Left lung (tissue), 10 donors: ENCODE results near the gene ZNF330. TPM values are rescaled to one million over a fixed set of nuclear protein-coding genes. Genes with fewer than 3 reads are reported as not detected.

Experiments used
- ATAC-seq: fragments of 200-7000 bp; cut with Tn5 transposase; one replicate; pipeline ENCODE4 v1.9.1; 2020; ENCODE audit warnings: moderate library complexity
- DNase-seq, 4 donors: peaks; one replicate each; pipeline ENCODE4 v3.0.0-alpha.2; 2013 to 2020
- H3K27ac ChIP-seq, 2 donors: fragments of 200-600 bp; sonication (generic) in 1 of 2; one replicate each; pipeline versions ENCODE4 v1.5.0 to v1.8.0; 2020 to 2021
- H3K27me3 ChIP-seq, 2 donors: fragments of 200-600 bp; sonication (generic) in 1 of 2; one replicate each; pipeline versions ENCODE4 v1.5.0 to v1.8.0; 2020 to 2021
- H3K36me3 ChIP-seq, 2 donors: fragments of 200-600 bp; sonication (generic) in 1 of 2; one replicate each; pipeline versions ENCODE4 v1.5.0 to v1.8.0; 2020 to 2021
- H3K4me1 ChIP-seq, 2 donors: fragments of 200-600 bp; one replicate each; pipeline ENCODE4 v1.8.0; 2021
- H3K4me3 ChIP-seq, 2 donors: fragments of 200-600 bp; sonication (generic) in 1 of 2; one replicate each; pipeline versions ENCODE4 v1.5.0 to v1.8.0; 2020 to 2021; ENCODE audit warnings: mild to moderate bottlenecking in 1 of 2
- H3K9me3 ChIP-seq, 2 donors: fragments of 200-600 bp; sonication (generic) in 1 of 2; one replicate each; pipeline versions ENCODE4 v1.5.0 to v1.8.0; 2020 to 2021
- intact Hi-C, 2 donors: fragments of 100-400 bp; cut with DNase I; formaldehyde crosslinking; loops; one replicate each; pipeline versions ENCODE4 v1.11.2 to v1.14.2; 2022
- polyA plus RNA-seq, 6 donors: library from polyadenylated mRNA; unstranded; fragments of 120-200 nt; gene quantifications; one replicate each; pipeline ENCODE4 v1.2.1, GENCODE V29; 2013; ENCODE audit not compliant: insufficient read length in 6 of 6
- total RNA-seq, 2 donors: library from RNA; stranded (reverse); fragmentation: NEBNext Ultra II Directional; extraction: Animal tissue kit (Norgen Biotek cat#: 25700); gene quantifications; one replicate each; pipeline ENCODE4 v1.2.1, GENCODE V29; 2021
- TF ChIP-seq, protein P1 (sequence below), 2 donors: fragments of 200-600 bp; sonication (generic) in 1 of 2; IDR thresholded peaks; one replicate each; pipeline versions ENCODE4 v1.5.0 to v1.8.0; 2021; ENCODE audit warnings: antibody characterized with exemption in 2 of 2
- donor health status: DM: no; HTN: yes; CAD: no.
- donor health status: DM: no; HTN: no; CAD: no.

Gene ZNF330
- total and polyA plus RNA-seq, 8 donors: 39.3 to 57.1 (median 51.5) TPM

GRCh38 chr4:141229408-141230101, 8.9 kb downstream of the ZNF330 start:
- no peaks in the 10 kb centered on the region for H3K9me3 ChIP-seq
- no peak for ATAC-seq
- H3K27ac ChIP-seq: no peak overlapping the region
- H3K4me1 ChIP-seq: no peaks in the 10 kb centered on the region
- intact Hi-C loops: no loop called here
- no peak for DNase-seq
- no peaks in the 10 kb centered on the region for H3K27me3 ChIP-seq
- H3K4me3 ChIP-seq: no peak overlapping the region
- H3K36me3 ChIP-seq: peaks cover 0 to 88% of the 10 kb centered on the region in 2 donors
- TF ChIP-seq, protein P1, sequence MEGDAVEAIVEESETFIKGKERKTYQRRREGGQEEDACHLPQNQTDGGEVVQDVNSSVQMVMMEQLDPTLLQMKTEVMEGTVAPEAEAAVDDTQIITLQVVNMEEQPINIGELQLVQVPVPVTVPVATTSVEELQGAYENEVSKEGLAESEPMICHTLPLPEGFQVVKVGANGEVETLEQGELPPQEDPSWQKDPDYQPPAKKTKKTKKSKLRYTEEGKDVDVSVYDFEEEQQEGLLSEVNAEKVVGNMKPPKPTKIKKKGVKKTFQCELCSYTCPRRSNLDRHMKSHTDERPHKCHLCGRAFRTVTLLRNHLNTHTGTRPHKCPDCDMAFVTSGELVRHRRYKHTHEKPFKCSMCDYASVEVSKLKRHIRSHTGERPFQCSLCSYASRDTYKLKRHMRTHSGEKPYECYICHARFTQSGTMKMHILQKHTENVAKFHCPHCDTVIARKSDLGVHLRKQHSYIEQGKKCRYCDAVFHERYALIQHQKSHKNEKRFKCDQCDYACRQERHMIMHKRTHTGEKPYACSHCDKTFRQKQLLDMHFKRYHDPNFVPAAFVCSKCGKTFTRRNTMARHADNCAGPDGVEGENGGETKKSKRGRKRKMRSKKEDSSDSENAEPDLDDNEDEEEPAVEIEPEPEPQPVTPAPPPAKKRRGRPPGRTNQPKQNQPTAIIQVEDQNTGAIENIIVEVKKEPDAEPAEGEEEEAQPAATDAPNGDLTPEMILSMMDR (IDR thresholded peaks at IDR 0.05): no peak

- no peak overlapping the region for H3K27ac ChIP-seq
- intact Hi-C loops: no loop called here
- H3K9me3 ChIP-seq: no peaks in the 10 kb centered on the region
- no peaks in the 10 kb centered on the region for H3K27me3 ChIP-seq
- ATAC-seq (no peak), DNase-seq (no peak)
- H3K4me3 ChIP-seq: no peak overlapping the region
- TF ChIP-seq, protein P1 (IDR thresholded peaks at IDR 0.05): no peak
- peaks cover 0 to 69% of the 10 kb centered on the region in 2 donors for H3K36me3 ChIP-seq
- H3K4me1 ChIP-seq: no peaks in the 10 kb centered on the region
Observed at GRCh38 chr4:141233673-141234072, 13.0 kb downstream of the ZNF330 start.

GRCh38 chr4:141238186-141238585, 17.5 kb downstream of the ZNF330 start:
- peaks cover 0 to 27% of the 10 kb centered on the region in 2 donors for H3K36me3 ChIP-seq
- intact Hi-C loops: no loop called here
- no peak for ATAC-seq
- H3K9me3 ChIP-seq: no peaks in the 10 kb centered on the region
- no peaks in the 10 kb centered on the region for H3K27me3 ChIP-seq
- no peaks in the 10 kb centered on the region for H3K4me1 ChIP-seq
- DNase-seq: no peak
- TF ChIP-seq, protein P1 (IDR thresholded peaks at IDR 0.05): no peak
- no peak overlapping the region for H3K27ac ChIP-seq
- H3K4me3 ChIP-seq: no peak overlapping the region

GRCh38 chr4:141240259-141240658, 19.6 kb downstream of the ZNF330 start:
- Histone ChIP-seq H3K27me3 (no peaks in the 10 kb centered on the region), H3K36me3 (peaks cover 0 to 6% of the 10 kb centered on the region in 2 donors), H3K4me3 (no peak overlapping the region), H3K9me3 (no peaks in the 10 kb centered on the region), H3K27ac (no peak overlapping the region), H3K4me1 (no peaks in the 10 kb centered on the region)
- intact Hi-C loops: no loop called here
- TF ChIP-seq, protein P1 (IDR thresholded peaks at IDR 0.05): no peak
- ATAC-seq (no peak), DNase-seq (no peak)

DNA sequence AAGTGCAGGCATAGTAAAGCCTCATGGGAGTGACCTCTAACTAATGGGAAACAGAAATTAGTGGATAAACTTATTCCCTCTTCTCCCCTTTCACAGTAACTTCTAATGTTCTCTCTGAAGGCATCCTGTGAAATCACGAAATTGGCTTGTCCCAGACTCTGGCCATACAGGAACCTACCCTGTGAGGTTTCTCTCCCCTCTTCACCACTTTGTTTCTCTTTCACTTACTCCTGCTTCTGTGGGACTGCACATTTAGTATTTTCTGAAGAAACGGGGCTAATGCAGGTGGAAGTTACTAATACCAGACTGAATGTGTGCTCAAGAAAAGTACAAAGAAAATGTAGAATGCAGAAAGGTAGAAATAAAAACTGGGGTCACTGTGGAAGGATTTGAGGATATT, 20.0 kb downstream of the ZNF330 start:
- Histone ChIP-seq H3K4me1 (no peaks in the 10 kb centered on the region), H3K27me3 (no peaks in the 10 kb centered on the region), H3K4me3 (no peak overlapping the region), H3K27ac (no peak overlapping the region), H3K36me3 (peaks cover 0 to 2% of the 10 kb centered on the region in 2 donors), H3K9me3 (no peaks in the 10 kb centered on the region)
- ATAC-seq (no peak), DNase-seq (no peak)
- intact Hi-C loops: no loop called here
- TF ChIP-seq, protein P1 (IDR thresholded peaks at IDR 0.05): no peak
